Measurements from ENCODE around the gene USP49.
"Not testable (repeated sequence)": the region's sequence is repeated elsewhere in the genome, so short reads cannot be mapped to it uniquely, and the experiment has no call there.

USP49 gene

GRCh38 chr6:41778895-41779294 is 116.3 kb downstream of the USP49 start:
- no peak for FAIRE-seq

GRCh38 chr6:41777551-41778285 is 117.5 kb downstream of the USP49 start:
- no peak for FAIRE-seq

GRCh38 chr6:41775293-41775882 is 119.8 kb downstream of the USP49 start:
- no peak for FAIRE-seq

- FAIRE-seq = no peak
These were observed 120.3 kb downstream of the USP49 start for GRCh38 chr6:41774841-41775240.

GRCh38 chr6:41771058-41771983 is 123.9 kb downstream of the USP49 start:
- FAIRE-seq = no peak

GRCh38 chr6:41770381-41771057 is 124.7 kb downstream of the USP49 start:
- FAIRE-seq = no peak

GRCh38 chr6:41769376-41769775 is 125.8 kb downstream of the USP49 start:
- FAIRE-seq = no peak

GRCh38 chr6:41768545-41769308 is 126.4 kb downstream of the USP49 start:
- FAIRE-seq = no peak

- no peak for FAIRE-seq
These were observed 127.9 kb downstream of the USP49 start for GRCh38 chr6:41767112-41767833.

- FAIRE-seq = not testable (repeated sequence)
These were observed 129.0 kb downstream of the USP49 start for GRCh38 chr6:41766043-41766664.

GRCh38 chr6:41763470-41763869 is 131.7 kb downstream of the USP49 start:
- no peak for FAIRE-seq

- no peak for FAIRE-seq
These were observed 135.1 kb downstream of the USP49 start for GRCh38 chr6:41759905-41760579.

- FAIRE-seq = no peak
These were observed 135.9 kb downstream of the USP49 start for GRCh38 chr6:41759106-41759904.

GRCh38 chr6:41758641-41759035 is 136.5 kb downstream of the USP49 start:
- FAIRE-seq = no peak

- no peak for FAIRE-seq
These were observed 137.1 kb downstream of the USP49 start for GRCh38 chr6:41757931-41758640.

- no peak for FAIRE-seq
These were observed 137.9 kb downstream of the USP49 start for GRCh38 chr6:41757271-41757670.

GRCh38 chr6:41756354-41756753 is 138.8 kb downstream of the USP49 start:
- FAIRE-seq = no peak

GRCh38 chr6:41755895-41756294 is 139.3 kb downstream of the USP49 start:
- FAIRE-seq = no peak

- FAIRE-seq = no peak
These were observed 144.8 kb downstream of the USP49 start for GRCh38 chr6:41750374-41750773.
